Choroid plexus epithelial cell (primary cell): ENCODE data around the gene LBH.

Experiments
- DNase-seq: peaks from one replicate; pipeline ENCODE4 v3.0.0-alpha.2; 2010; ENCODE audit warnings: low read depth
- H3K4me3 ChIP-seq: 2 replicates; pipeline ENCODE4 v1.5.1; 2011; ENCODE audit warnings: low read depth, mild to moderate bottlenecking, control low read depth, low read length, moderate library complexity
- CTCF ChIP-seq: conservative IDR thresholded peaks from 2 replicates; pipeline ENCODE4 v1.5.1; 2011; ENCODE audit warnings: low read depth, mild to moderate bottlenecking, control low read depth, inconsistent platforms, low read length, moderate library complexity

LBH gene

GRCh38 chr2:30234180-30234971, 3.0 kb downstream of the LBH start:
- no peak for TF ChIP-seq CTCF
- peak; percentile 95 for DNase-seq
- peak overlapping the region; percentile 23 for H3K4me3 ChIP-seq

- no peak overlapping the region for H3K4me3 ChIP-seq
- no peak for TF ChIP-seq CTCF
- DNase-seq: no peak
Measured at GRCh38 chr2:30235008-30235655, 3.8 kb downstream of the LBH start.

GRCh38 chr2:30235859-30236535, 4.7 kb downstream of the LBH start:
- no peak for TF ChIP-seq CTCF
- no peak overlapping the region for H3K4me3 ChIP-seq
- no peak for DNase-seq

GRCh38 chr2:30236591-30237238, 5.4 kb downstream of the LBH start:
- TF ChIP-seq CTCF: no peak
- H3K4me3 ChIP-seq: no peak overlapping the region
- no peak for DNase-seq

DNA sequence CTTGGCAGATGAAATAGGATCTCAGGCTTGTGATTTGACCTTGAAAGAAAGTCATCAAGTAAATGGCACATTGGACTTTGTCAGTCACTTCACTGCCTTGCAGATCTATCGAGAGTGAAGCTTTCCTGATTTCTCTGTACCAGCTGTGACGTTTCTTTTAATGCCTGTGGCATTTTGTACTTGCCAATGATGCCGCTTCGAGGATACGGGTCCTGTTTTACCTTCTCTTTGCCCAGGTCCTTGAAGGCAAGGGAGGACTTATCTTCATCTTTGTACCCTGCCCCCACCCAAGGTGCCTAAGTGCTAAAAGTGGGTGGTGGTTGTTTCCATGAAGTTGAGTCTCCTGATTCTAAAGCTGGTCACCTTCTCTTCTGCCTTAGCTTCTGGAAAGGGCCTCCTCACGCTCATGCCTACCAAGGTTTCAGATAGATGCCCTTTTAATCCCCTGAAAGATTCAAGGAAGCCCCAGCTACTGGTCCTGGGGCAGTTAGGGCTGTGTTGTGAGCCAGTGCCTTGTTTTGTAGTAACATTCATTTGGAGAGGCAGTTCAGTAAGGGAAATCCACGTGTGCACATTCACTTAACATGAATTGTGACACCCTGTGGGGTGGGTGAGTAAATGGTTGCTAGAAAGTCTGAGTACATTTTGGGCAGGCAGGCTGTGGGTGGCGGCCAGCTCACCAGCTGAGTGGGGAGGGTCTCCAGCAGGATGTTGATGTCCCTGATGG, 6.1 kb downstream of the LBH start:
- no peak for TF ChIP-seq CTCF
- DNase-seq: no peak
- no peak overlapping the region for H3K4me3 ChIP-seq

DNA sequence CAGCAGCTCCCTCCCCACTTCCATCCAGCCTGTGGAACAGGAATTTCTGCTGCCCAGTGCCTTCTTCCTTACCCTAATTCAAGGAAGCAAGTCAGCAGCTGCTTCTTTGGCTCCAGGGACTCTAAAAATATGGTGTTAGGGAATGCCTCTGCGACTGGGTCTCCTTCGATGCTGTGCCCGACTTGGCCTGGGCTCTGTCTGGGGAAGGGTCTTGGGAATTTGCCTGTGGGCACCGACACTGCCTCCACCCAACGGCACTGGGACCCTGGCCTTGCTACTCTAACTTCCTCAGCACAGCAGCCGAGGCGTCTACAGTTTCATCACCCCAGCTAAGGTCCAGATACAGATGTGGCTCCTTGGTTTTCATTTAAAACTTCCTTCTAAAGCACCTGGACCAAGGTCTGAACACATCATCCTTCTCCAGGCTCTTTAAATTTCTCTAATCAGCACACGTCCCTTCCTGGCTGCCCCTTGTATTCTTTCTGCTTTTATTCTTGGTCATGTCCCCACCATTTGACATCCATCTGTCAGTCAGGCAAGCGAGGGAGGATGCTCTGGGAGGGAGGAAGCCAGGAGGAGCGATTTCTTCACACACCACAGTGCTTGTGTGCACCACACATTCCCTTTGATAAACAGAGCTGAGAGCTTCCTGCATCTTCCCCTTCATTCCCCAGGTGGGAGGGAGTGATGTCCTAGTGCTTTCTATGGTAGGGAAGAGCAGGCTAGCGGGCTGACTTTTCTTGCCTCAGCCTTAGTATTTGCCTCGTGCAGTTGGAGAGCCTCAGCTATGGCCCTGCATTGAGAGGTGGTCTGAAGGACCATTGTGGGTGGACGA, 6.8 kb downstream of the LBH start:
- no peak for TF ChIP-seq CTCF
- no peak for DNase-seq
- H3K4me3 ChIP-seq: no peak overlapping the region
